Endothelial cell of hepatic sinusoid (primary cell): ENCODE data around the gene PRSS27.

ENCODE experiments used
- in situ Hi-C: cut with HindIII; loops from 2 replicates; pipeline ENCODE4 v1.10.0; 2017; ENCODE audit warnings: low sequenced_read_pairs

Gene PRSS27

GRCh38 chr16:2711370-2712062, 8.5 kb downstream of the PRSS27 start:
- in situ Hi-C loops: no loop called here

- in situ Hi-C loops: no loop called here
These were observed 9.3 kb downstream of the PRSS27 start for GRCh38 chr16:2710711-2711231.

- in situ Hi-C loops: no loop called here
These were observed 9.9 kb downstream of the PRSS27 start for GRCh38 chr16:2710021-2710710.

GRCh38 chr16:2709588-2709984, 10.4 kb downstream of the PRSS27 start:
- in situ Hi-C loops: no loop called here

GRCh38 chr16:2708955-2709587, 11.0 kb downstream of the PRSS27 start:
- in situ Hi-C loops: no loop called here

GRCh38 chr16:2708290-2708639, 11.8 kb downstream of the PRSS27 start:
- in situ Hi-C loops: no loop called here

GRCh38 chr16:2707368-2708289, 12.4 kb downstream of the PRSS27 start:
- in situ Hi-C loops: no loop called here

- in situ Hi-C loops: no loop called here
These were observed 13.3 kb downstream of the PRSS27 start for GRCh38 chr16:2706611-2707311.

- in situ Hi-C loops: no loop called here
These were observed 13.9 kb downstream of the PRSS27 start for GRCh38 chr16:2706085-2706484.

- in situ Hi-C loops: no loop called here
These were observed 14.7 kb downstream of the PRSS27 start for GRCh38 chr16:2705351-2705750.

GRCh38 chr16:2704983-2705275, 15.1 kb downstream of the PRSS27 start:
- in situ Hi-C loops: no loop called here

GRCh38 chr16:2704166-2704982, 15.7 kb downstream of the PRSS27 start:
- in situ Hi-C loops: no loop called here

GRCh38 chr16:2702871-2703745, 16.9 kb downstream of the PRSS27 start:
- in situ Hi-C loops: no loop called here

- in situ Hi-C loops: no loop called here
These were observed 17.6 kb downstream of the PRSS27 start for GRCh38 chr16:2702438-2702825.

GRCh38 chr16:2701713-2702437, 18.1 kb downstream of the PRSS27 start:
- in situ Hi-C loops: no loop called here

- in situ Hi-C loops: no loop called here
These were observed 18.8 kb downstream of the PRSS27 start for GRCh38 chr16:2701272-2701671.

GRCh38 chr16:2700786-2701185, 19.2 kb downstream of the PRSS27 start:
- in situ Hi-C loops: no loop called here
